T1000 (cell line): ENCODE measurements around the gene LAT.
"Not testable (repeated sequence)": the region's sequence is repeated elsewhere in the genome, so short reads cannot be mapped to it uniquely, and the experiment has no call there.

Source experiments
- DNase-seq: peaks from one replicate; lab custom pipeline; 2025; ENCODE audit warnings: mixed read lengths; lab: John Stamatoyannopoulos, UW

The LAT gene

DNA sequence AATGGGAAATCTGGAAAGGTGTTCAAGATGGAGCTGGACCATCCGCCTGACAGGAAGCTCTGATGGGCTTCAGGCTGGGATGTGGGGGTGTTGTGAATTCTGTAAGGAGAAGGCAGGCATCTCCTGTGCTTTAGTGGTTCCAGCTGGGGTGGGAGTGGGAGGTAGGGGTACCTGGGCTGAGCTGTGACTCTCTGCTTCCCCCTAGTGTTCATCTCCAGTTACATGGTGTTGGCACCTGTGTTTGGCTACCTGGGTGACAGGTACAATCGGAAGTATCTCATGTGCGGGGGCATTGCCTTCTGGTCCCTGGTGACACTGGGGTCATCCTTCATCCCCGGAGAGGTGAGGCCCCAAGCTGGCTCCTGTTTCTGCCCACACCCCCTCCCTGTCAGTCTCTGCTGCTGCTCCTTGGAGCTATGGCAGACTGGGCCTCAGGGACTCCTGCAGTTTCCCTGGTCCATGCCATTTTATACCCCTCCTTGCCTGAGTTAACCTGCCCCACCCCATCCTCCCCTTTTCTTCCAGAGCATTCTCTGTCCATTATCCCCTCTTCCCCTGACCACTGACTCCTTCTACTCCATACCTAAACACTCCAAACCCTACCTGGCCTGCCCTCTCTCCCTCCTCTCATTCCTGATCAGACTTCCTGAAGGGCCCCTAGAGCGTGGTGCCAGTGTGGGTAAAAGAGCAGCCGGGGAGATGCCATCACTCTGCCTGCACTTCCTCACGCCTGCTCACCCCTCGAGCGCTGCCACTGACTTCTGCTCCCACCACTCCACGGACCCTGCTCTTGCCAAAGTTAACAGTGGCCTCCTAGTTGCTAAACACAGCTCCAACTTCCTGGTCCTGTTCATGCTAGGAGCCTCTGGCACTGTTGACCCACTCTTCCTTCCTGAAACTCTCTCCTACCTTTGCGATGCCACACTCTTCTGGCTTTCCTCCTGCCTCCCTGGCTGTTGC, 6.9 kb upstream of the LAT start:
- DNase-seq, result no peak

DNA sequence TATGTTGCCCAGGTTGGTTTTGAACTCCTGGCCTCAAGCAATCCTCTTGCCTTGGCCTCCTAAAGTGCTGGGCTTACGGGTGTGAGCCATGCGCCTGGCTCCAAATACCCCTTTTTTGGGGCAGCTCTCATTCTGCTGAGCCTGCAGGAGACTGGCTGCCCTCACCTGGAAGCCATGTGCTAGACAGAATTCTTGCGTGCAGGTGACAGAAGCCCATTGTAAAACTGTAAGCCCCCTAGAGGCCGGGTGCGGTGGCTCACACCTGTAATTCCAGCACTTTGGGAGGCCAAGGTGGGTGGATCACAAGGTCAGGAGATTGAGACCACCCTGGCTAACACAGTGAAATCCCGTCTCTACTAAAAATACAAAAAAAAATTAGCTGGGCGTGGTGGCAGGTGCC, 4.5 kb upstream of the LAT start:
- DNase-seq, result not testable (repeated sequence)

DNA sequence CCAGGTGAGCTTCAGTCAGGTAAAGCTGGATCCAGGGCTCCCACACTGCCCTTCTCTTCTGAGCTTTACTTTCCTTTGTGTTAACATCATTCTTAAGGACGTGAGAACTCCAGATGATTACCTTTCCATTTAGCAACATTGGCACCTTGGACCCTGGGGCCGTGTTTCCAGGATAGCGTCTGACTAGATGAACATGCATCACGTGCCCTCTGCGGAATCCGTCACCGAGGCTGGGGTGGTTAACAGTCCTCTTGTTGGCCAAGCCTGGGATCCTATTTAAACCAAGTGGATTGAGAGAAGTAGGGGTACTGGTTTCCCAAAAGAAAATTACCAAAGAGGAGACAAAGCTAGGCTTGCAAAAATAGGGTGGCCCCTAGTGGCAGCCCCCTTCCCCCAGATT, 3.9 kb upstream of the LAT start:
- DNase-seq, result no peak

DNA sequence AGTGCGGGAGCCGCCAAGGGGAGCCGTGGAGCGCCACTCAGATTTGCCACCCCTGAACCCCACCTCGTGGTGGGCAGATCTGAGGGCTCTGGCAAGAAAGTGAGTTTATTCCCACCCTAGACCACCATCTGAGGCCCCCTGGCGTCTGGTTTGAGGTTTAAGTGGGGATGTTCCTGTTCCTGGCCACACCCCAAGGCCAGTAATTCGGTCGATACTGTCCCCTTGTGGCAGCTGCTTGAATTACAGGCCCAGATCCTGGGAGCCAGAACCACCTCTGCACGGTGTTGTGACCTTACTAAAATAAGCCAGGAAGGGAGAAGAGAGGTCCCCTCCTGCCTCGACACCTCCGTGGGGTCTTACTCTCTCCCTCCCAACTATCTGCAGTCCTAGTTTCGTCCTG, 3.3 kb upstream of the LAT start:
- DNase-seq, result no peak

DNA sequence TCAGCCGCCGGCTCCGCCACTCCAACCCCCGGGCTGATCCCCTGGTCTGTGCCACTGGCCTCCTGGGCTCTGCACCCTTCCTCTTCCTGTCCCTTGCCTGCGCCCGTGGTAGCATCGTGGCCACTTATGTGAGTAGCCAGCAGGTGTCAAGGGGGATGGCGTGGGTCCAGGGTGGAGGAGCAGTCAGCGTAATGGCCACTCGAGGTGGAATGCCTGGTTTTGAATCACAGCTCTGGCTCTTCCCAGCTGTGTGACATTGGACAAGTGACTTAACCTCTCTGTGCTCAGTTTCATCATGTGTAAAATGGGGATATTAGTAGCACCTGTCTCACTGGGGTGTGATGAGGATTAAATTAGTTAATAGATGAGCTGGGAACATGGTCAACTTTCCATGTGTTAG, 2.4 kb upstream of the LAT start:
- no peak for DNase-seq

DNA sequence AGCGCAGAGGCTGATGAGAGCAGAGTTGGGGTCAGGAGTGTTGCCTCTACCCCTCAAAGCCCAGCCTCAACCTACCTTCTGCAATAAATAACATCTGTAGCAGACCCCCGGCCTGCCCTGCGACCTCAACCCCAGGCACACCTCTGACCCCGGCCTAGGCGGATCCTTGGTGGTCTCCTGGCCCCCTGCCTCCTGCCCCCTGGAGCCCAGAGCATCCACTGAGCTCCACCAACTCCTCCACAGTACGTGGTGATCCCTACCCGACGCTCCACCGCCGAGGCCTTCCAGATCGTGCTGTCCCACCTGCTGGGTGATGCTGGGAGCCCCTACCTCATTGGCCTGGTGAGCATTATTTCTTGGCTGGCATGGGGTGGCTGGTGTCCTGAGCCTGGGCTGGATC, 1.9 kb upstream of the LAT start:
- DNase-seq, result no peak

DNA sequence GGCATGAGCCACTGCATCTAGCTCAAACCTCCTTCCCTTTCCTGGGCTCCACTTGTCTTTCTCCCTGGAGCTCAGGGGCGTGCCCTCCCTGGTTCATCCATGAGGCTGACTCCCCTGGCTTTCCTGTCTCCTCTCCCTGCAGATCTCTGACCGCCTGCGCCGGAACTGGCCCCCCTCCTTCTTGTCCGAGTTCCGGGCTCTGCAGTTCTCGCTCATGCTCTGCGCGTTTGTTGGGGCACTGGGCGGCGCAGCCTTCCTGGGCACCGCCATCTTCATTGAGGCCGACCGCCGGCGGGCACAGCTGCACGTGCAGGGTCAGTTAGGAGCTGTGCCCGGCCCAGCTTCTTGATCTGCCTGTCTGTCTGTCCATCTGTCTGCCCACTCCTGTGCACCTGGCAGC, 1.2 kb upstream of the LAT start:
- no peak for DNase-seq

DNA sequence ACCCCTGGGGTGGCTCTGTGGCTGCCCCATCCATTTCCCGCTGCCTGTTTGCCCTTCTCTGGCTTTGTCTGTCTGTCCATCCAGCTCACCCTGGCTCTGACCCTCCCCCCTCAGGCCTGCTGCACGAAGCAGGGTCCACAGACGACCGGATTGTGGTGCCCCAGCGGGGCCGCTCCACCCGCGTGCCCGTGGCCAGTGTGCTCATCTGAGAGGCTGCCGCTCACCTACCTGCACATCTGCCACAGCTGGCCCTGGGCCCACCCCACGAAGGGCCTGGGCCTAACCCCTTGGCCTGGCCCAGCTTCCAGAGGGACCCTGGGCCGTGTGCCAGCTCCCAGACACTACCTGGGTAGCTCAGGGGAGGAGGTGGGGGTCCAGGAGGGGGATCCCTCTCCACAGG, 761 bp upstream of the LAT start:
- no peak for DNase-seq

DNA sequence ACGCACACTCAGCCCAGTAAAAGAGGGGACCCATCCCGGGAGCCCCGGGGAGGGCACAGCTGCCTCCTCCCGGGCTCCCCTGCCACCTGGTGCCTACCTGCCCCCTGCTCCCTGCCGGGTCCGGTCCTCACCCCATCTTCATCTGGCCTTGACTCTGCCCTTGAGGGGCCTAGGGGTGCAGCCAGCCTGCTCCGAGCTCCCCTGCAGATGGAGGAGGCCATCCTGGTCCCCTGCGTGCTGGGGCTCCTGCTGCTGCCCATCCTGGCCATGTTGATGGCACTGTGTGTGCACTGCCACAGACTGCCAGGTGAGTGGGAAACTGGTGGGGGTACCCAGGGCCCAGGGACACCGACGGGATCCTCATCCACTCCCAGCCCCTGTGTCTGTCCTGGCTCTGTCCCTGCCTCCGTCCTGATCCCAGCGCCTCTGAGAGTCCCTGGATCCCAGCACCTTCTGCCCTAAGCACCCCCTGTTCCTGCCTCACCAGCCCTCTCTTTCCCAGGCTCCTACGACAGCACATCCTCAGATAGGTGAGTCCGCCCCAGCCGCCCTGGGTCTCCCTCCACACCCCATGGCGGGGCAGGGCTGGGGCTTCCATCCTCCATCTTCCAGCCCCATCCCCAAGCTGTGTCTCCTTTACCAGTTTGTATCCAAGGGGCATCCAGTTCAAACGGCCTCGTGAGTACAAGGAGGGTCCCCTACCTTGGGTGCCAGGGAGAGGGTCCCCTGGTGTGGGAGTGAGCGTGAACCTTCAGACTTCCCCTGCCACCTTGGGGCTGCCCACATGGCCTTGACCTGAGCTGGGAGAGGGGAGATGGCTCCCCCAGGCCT, 574 bp downstream of the LAT start:
- no peak for DNase-seq

DNA sequence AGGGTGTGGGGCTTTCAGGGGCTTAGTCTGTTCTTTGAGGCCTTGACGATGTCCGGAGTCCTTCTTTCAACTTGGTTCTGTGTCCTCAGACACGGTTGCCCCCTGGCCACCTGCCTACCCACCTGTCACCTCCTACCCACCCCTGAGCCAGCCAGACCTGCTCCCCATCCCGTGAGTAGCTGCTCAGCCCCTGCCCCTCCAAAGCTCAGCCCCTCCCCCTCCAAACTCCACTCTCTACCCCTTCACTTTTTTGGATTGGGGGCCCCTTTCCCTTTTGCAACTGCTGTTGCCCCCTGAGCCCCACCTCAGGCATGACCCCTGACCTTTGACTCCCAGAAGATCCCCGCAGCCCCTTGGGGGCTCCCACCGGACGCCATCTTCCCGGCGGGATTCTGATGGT, 1.2 kb downstream of the LAT start:
- DNase-seq, result no peak

DNA sequence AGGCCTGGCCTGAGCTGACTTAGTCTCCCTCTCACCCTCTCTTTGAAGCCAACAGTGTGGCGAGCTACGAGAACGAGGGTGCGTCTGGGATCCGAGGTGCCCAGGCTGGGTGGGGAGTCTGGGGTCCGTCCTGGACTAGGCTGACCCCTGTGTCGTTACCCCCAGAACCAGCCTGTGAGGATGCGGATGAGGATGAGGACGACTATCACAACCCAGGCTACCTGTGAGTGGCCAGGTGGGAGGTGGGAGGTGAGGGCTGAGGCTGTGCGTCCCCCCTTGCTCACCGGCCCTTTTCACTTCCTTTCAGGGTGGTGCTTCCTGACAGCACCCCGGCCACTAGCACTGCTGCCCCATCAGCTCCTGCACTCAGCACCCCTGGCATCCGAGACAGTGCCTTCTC, 1.6 kb downstream of the LAT start:
- DNase-seq, result no peak

DNA sequence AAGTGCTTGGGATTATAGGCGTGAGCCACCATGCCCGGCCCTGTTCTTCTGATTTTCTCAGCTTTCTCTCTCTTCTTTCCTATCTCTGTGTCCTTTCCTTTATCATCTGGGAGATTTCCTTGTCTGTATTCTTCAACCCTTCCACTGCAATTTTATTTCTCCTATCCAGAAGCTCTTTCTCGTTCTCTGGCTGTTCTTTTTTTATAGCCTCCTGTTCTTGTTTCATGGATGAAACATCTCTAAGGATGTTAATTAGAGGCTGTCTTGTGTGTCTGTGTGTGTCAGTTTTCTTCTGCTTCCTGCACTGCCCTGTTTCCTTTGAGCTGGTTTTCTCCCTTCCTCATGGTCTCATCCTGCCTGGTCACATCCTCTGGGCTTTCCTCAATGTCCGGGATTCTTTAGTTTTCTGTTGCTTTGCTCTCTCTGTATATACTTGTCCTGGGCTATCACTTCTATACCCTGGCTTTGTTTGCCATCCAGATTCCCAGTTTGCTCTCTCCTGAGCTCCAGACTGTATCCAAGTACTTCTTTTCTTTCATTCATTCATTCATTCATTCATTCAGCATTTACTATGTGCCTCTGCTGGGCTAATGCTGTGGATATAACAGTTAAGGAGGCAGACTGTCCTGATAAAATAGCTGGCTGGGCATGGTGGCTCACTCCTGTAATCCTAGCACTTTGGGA, 2.5 kb downstream of the LAT start:
- no peak for DNase-seq

DNA sequence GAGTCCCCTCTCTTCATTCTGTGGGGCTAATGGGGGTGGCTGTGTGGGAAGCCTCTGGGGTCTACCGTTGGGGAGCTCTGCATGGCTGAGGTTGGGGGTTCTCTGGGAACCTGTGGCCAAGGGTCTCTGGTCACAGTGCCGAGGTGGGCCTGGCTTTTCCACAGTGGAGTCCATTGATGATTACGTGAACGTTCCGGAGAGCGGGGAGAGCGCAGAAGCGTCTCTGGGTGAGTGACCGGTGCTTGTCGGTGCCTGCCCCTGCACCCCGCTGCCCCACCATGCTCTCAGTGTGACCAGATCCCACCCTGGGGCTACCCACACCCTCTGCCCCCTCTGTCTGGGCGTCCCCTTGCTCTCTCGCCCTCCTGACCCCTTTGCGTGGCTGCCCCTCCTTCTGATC, 4.5 kb downstream of the LAT start:
- DNase-seq, result no peak

DNA sequence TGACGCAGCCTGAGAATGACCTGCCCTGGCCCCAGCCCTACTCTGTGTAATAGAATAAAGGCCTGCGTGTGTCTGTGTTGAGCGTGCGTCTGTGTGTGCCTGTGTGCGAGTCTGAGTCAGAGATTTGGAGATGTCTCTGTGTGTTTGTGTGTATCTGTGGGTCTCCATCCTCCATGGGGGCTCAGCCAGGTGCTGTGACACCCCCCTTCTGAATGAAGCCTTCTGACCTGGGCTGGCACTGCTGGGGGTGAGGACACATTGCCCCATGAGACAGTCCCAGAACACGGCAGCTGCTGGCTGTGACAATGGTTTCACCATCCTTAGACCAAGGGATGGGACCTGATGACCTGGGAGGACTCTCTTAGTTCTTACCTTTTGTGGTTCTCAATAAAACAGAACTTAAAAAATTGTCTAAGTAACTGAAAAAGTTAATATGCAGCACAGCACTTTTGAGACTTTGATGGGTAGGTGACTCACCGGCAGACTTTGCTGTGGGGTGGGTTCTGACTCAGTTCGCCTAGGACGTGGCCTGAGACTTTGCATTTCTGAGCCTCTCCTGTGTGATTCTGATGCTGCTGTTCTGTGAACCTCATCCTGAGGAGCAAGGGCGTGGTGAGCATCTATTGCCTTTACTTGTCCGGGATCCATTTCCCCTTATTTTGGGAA, 5.7 kb downstream of the LAT start:
- no peak for DNase-seq

DNA sequence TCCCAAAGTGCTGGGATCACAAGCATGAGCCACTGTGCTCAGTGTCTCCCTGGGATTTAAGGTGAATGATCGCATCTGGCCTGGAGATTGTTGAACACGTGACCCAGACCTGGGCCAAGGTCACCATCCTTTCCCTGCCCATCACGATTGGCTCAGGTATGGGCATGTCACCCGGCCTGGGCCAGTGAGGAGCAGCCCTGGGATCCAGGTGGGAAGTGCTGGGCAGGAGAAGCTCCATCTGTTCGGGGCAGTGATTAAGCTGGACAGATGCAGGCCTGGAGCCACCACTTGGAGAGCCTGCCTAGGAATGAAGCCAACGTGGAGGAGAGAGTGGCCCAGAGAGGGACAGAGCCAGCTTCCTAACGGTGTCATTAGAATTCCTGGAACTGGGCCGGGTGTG, 6.8 kb downstream of the LAT start:
- DNase-seq, result no peak

DNA sequence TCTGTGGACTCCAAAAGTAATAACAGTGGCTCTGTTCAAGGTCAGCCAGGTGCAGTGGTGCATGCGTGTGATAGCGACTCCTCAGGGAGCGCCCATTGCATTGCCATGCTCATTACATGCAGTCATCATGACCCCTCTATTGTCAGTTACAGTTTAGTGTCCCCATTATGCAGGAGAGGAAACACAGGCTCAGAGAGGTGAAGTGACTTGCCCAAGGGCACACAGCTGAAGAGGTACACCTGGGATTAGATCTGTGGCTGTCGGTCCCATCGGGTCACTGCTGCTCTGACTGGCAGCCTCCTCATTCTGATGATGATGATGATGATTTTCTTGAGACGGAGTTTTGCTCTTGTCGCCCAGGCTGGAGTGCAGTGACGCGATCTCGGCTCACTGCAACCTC, 7.6 kb downstream of the LAT start:
- DNase-seq, result no peak

DNA sequence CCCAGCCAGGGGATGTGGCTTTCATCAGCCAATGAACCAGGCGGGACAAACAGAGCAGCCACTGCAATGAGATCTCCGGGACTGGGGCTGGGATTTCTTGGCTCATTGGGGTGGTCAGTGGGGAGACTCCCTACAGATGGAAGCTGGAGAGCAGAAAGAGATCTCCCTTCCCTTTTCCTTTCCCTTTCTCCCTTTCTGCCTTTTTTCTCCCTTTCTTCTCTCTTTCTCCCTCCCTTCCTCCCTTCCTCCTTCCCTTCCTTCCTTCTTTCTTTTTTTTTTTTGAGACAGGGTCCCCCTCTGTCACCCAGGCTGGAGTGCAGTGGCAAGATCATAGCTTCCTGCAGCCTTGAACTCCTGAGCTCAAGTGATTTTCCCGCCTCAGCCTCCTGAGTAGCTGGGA, 14.0 kb downstream of the LAT start:
- no peak for DNase-seq

DNA sequence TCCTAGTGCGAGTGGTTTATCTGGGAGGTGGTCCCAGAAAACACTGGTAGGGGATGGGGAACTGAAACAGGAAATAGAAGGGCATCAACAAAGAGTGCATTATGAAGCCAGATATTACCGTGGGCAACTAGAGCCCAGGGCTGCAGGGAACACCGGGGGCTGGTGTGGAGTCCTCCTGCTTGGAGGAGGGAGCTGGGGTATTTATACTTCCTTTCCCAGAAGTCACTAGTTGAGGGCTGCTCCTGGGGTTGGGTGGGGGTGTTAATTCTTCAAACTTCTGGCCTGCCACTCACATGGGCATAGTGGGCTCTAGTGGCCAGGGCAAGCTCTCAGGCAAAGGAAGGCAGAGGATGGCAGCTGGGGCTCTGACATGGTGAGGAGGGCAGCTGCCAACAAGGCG, 14.7 kb downstream of the LAT start:
- no peak for DNase-seq

DNA sequence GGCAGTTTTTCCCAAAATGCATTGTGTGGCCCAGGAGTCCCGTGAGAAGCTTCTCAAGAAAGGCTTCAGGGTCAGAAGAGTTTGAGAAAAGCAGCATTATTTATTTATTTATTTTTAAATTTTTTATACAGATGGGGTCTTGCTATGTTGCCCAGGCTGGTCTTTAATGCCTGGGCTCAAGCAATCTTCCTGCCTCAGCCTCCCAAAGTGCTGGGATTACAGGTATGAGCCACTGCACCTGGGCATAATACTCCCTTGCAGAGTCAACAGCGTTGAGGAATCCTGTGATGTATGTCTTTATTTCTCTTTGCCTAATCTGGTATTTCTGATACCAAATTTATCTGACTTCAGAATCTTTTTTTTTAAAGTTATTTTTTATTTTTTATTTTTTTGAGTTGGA, 15.2 kb downstream of the LAT start:
- no peak for DNase-seq

DNA sequence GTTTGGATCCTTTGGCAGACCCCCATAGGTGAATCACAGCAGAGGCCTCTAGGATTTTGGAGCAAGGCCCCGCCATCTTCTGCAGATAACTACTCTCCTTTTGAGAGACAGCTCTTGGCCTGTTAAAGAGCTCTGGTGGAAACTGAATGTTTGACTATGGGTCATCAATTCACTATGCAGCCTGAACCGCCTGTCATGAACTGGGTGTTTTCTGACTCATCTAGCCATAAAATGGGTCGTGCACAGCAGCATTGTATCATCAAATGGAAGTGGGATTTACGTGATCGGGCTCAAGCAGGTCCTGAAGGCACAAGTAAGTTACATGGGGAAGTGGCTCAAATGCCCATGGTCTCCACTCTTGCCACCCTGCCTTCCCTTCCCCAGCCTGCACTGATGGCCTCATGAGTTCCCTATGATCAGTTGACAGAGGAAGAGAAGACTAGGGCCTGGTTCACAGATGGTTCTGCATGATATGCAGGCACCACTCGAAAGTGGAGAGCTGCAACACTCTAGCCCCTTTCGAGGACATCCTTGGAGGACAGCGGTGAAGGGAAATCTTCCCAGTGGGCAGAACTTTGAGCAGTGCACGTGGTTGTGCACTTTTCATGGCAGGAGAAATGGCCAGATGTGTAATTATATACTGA, 19.8 kb downstream of the LAT start:
- DNase-seq, result peak; percentile 9

DNA sequence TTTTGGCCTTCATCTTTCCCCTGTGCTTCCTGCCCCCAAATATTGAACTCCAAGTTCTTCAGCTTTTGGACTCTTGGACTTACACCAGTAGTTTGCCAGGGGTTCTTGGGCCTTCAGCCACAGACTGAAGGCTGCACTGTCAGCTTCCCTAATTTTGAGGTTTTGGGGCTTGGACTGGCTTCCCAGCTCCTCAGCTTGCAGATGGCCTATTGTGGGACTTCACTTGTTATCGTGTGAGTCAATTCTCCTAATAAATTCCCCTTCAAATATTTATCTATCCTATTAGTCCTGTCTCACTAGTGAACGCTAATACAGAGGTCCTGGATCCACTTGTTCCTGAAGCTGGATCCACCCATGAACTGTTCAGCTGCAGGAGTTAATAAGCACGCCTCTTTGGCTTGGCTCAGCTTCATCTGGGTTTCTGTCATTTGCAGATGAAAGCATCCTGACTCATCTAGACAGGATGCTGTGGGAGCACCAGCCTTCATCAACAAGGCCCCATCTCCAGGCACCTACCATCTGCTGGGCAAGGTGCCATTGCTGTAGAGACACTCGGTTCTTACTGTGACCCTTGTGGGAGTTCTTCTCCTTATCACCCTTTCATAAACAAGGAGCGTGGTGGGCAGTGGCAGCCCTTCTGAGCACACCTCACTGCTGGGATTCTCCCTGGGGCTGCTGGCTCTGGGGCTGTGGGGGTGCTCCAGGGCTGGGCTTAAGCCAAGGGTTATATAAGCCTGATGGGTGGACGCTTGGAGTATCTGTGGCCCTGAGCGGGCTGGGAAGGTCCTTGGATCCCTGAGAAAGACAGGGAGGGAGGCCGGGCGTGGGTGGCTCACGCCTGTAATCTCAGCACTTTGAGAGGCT, 23.1 kb downstream of the LAT start:
- no peak for DNase-seq
